Ishikawa (cell line): ENCODE data around the gene RPL26.

ENCODE experiments used
- CEBPB ChIP-seq: IDR thresholded peaks from 2 replicates; pipeline ENCODE4 v1.6.1; 2012
- CREB1 ChIP-seq: IDR thresholded peaks from 2 replicates; pipeline ENCODE4 v1.6.1; 2012; ENCODE audit warnings: low read depth
- EGR1 ChIP-seq: IDR thresholded peaks from 2 replicates; pipeline ENCODE4 v1.6.1; 2012
- EP300 ChIP-seq: IDR thresholded peaks from 2 replicates; pipeline ENCODE4 v1.6.1; 2012; ENCODE audit warnings: borderline replicate concordance
- FOXM1 ChIP-seq: IDR thresholded peaks from 2 replicates; pipeline ENCODE4 v1.6.1; 2012; ENCODE audit warnings: low read depth, borderline replicate concordance
- NFIC ChIP-seq: IDR thresholded peaks from 2 replicates; pipeline ENCODE4 v1.6.1; 2012
- RAD21 ChIP-seq: IDR thresholded peaks from 2 replicates; pipeline ENCODE4 v1.6.1; 2012; ENCODE audit warnings: low read depth
- TAF1 ChIP-seq: IDR thresholded peaks from 2 replicates; pipeline ENCODE4 v1.6.1; 2012; ENCODE audit warnings: low read depth, mild to moderate bottlenecking
- TCF12 ChIP-seq: IDR thresholded peaks from 2 replicates; pipeline ENCODE4 v1.6.1; 2012; ENCODE audit warnings: low read depth
- TEAD4 ChIP-seq: IDR thresholded peaks from 2 replicates; pipeline ENCODE4 v1.6.1; 2012
- YY1 ChIP-seq: IDR thresholded peaks from 2 replicates; pipeline ENCODE4 v1.6.1; 2012; ENCODE audit warnings: low read depth
- ZBTB7A ChIP-seq: IDR thresholded peaks from 2 replicates; pipeline ENCODE4 v1.6.1; 2012; ENCODE audit warnings: low read depth
- TF ChIP-seq, protein P1 (sequence below): IDR thresholded peaks from 2 replicates; pipeline ENCODE4 v1.6.1; 2012; ENCODE audit warnings: low read depth, mild to moderate bottlenecking
- TF ChIP-seq, protein P2 (sequence below): IDR thresholded peaks from 2 replicates; pipeline ENCODE4 v1.6.1; 2012
- TF ChIP-seq, protein P3 (sequence below): IDR thresholded peaks from 2 replicates; pipeline ENCODE4 v1.6.1; 2012

RPL26 gene

GRCh38 chr17:8380049-8380448 lies 2.9 kb downstream of the RPL26 start:
- TF ChIP-seq, protein P1, sequence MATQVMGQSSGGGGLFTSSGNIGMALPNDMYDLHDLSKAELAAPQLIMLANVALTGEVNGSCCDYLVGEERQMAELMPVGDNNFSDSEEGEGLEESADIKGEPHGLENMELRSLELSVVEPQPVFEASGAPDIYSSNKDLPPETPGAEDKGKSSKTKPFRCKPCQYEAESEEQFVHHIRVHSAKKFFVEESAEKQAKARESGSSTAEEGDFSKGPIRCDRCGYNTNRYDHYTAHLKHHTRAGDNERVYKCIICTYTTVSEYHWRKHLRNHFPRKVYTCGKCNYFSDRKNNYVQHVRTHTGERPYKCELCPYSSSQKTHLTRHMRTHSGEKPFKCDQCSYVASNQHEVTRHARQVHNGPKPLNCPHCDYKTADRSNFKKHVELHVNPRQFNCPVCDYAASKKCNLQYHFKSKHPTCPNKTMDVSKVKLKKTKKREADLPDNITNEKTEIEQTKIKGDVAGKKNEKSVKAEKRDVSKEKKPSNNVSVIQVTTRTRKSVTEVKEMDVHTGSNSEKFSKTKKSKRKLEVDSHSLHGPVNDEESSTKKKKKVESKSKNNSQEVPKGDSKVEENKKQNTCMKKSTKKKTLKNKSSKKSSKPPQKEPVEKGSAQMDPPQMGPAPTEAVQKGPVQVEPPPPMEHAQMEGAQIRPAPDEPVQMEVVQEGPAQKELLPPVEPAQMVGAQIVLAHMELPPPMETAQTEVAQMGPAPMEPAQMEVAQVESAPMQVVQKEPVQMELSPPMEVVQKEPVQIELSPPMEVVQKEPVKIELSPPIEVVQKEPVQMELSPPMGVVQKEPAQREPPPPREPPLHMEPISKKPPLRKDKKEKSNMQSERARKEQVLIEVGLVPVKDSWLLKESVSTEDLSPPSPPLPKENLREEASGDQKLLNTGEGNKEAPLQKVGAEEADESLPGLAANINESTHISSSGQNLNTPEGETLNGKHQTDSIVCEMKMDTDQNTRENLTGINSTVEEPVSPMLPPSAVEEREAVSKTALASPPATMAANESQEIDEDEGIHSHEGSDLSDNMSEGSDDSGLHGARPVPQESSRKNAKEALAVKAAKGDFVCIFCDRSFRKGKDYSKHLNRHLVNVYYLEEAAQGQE: no peak
- TF ChIP-seq EGR1 (no peak), EP300 (no peak), FOXM1 (no peak), ZBTB7A (no peak), CEBPB (no peak), TCF12 (no peak), CREB1 (no peak), YY1 (no peak), NFIC (no peak), RAD21 (no peak), TAF1 (no peak), TEAD4 (no peak)
- TF ChIP-seq, protein P2, sequence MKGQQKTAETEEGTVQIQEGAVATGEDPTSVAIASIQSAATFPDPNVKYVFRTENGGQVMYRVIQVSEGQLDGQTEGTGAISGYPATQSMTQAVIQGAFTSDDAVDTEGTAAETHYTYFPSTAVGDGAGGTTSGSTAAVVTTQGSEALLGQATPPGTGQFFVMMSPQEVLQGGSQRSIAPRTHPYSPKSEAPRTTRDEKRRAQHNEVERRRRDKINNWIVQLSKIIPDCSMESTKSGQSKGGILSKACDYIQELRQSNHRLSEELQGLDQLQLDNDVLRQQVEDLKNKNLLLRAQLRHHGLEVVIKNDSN: no peak
- TF ChIP-seq, protein P3, sequence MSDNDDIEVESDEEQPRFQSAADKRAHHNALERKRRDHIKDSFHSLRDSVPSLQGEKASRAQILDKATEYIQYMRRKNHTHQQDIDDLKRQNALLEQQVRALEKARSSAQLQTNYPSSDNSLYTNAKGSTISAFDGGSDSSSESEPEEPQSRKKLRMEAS: no peak

DNA sequence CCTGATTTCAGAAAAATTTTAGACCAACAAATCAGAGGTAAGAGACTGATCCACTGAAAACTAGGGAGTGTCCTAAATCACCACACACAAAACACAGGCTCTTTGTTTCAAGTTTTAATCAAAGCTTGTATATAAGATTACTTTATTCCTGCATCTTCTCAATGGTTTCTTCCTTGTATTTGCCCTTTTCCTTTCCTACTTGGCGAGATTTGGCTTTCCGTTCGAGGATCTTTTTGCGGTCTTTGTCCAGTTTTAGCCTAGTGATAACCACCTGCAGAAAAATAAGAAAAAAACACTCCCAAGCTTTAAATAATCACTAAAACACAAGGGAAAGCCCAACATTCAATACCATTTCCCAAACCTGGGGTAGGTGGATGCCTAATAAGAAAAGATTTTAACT lies 5.6 kb downstream of the RPL26 start:
- no peak for TF ChIP-seq CEBPB
- TF ChIP-seq TAF1: no peak
- no peak for TF ChIP-seq RAD21
- TF ChIP-seq, protein P3: no peak
- no peak for TF ChIP-seq TCF12
- TF ChIP-seq EP300: no peak
- TF ChIP-seq, protein P1: no peak
- TF ChIP-seq YY1: no peak
- TF ChIP-seq EGR1: no peak
- no peak for TF ChIP-seq CREB1
- TF ChIP-seq, protein P2: no peak
- TF ChIP-seq FOXM1: no peak
- TF ChIP-seq ZBTB7A: no peak
- TF ChIP-seq TEAD4: no peak
- TF ChIP-seq NFIC: no peak

- TF ChIP-seq, protein P2: no peak; the same call in 1 of the 2 replicates
- peak; percentile 61; the same call in 1 of the 2 replicates for TF ChIP-seq TCF12
- peak; percentile 36; the same call in 1 of the 2 replicates for TF ChIP-seq EP300
- TF ChIP-seq NFIC: 0 out of 2 replicates have a peak, but pooled peaks have one; percentile 18
- TF ChIP-seq, protein P3: peak; percentile 55; the same call in 1 of the 2 replicates
Observed at GRCh38 chr17:8376271-8377067, 6.5 kb downstream of the RPL26 start, which contains the start of gene KRABD2. KRABD2 (minus strand) TSS chr17:8376704.

DNA sequence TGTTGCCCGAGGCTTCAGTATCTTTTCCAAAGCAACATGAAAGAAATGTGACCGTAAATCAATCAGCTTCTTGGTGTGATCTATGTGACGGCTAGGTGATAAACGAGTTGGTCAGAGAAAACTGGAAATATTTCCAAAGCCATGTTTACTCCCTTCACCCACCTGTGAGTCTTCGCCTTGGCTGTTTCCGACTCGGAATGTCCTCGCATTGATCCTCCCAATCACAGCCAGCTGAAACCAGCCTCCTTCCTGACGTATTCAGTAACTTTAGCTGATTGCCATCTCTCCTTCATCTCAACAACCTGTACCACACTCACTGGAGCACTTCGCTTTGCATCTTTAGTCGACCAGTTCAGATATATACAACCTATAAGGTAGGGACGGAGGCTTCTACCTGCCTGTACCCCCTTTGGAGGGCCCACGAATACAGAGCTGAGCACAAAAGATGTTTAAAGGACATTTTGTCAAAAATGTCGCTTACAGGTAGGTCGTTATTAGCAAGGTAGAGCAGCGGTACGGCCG lies 7.2 kb downstream of the RPL26 start:
- TF ChIP-seq TAF1: no peak
- TF ChIP-seq EP300: no peak
- TF ChIP-seq, protein P3: no peak
- no peak for TF ChIP-seq CREB1
- no peak for TF ChIP-seq RAD21
- no peak for TF ChIP-seq ZBTB7A
- TF ChIP-seq, protein P2: no peak
- TF ChIP-seq, protein P1: no peak
- no peak for TF ChIP-seq CEBPB
- no peak for TF ChIP-seq YY1
- no peak for TF ChIP-seq FOXM1
- no peak for TF ChIP-seq EGR1
- no peak for TF ChIP-seq NFIC
- TF ChIP-seq TCF12: no peak
- no peak for TF ChIP-seq TEAD4
